ENCODE results near the gene CD247.

The CD247 gene

DNA sequence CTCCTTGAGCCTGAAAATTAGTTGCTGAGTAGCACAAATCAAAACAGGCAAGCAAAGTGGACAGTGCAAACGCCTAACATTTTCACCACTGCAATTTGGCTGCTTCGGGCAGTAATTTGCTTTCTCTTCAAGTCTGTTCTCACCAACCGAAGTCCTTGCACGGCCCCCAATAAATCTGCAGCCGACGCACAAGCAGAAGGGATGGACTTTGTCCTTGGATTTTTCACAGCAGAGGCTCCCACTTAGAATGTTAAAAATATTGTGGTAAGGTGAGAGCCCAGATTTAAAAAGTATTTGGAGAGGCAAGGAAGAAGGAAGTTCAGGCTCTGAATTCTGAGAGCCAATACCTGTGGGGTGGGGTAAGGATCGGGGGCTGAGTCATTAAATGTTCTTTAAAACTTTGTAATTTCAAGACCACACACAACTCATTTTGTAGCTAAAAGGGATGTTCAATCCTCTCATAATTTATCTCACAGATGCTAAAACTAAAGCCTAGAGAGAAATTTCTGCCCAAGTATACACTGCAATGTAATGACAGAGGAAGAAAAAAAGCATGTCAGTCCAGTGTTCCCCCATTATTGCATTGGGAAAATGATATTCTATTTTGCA lies 6.2 kb downstream of the CD247 start:
- H3K9me3 ChIP-seq (ENCODE audit: control insufficient read depth, insufficient read depth, low read depth, low read length): no peaks in the 10 kb centered on the region
- ChIA-PET POLR2A (no interaction called here), CTCF (no interaction called here)
- no peaks in the 10 kb centered on the region for H3K4me1 ChIP-seq (ENCODE audit: control insufficient read depth, insufficient read depth, low read length)
- no peak overlapping the region for H3K4me3 ChIP-seq (ENCODE audit: low read depth, low read length)
- no peak overlapping the region for H3K27ac ChIP-seq (ENCODE audit: extremely low read depth, low read depth, low read length)
- no peak for TF ChIP-seq ZNF792 (tag by site-specific recombination; IDR thresholded peaks at IDR 0.05)
- TF ChIP-seq, protein P1, sequence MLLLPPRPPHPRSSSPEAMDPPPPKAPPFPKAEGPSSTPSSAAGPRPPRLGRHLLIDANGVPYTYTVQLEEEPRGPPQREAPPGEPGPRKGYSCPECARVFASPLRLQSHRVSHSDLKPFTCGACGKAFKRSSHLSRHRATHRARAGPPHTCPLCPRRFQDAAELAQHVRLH (tag by site-specific recombination; IDR thresholded peaks at IDR 0.05): no peak
- no peak for TF ChIP-seq ZNF621 (tag by site-specific recombination; IDR thresholded peaks at IDR 0.05)
- TF ChIP-seq TRIM28 (IDR thresholded peaks at IDR 0.05; ENCODE audit: borderline replicate concordance, low read length): no peak
- no peak for TF ChIP-seq MEIS1 (CRISPR knock-in tag; IDR thresholded peaks at IDR 0.05; ENCODE audit: borderline replicate concordance)
- no peak for TF ChIP-seq ZNF785 (tag by site-specific recombination; IDR thresholded peaks at IDR 0.05)
- TF ChIP-seq REPIN1 (tag by site-specific recombination; IDR thresholded peaks at IDR 0.05; ENCODE audit: low read depth): no peak
- no peak for TF ChIP-seq YY1 (tag by site-specific recombination; IDR thresholded peaks at IDR 0.05)
- TF ChIP-seq ZNF791 (tag by site-specific recombination; IDR thresholded peaks at IDR 0.05): no peak
- TF ChIP-seq, protein P2, sequence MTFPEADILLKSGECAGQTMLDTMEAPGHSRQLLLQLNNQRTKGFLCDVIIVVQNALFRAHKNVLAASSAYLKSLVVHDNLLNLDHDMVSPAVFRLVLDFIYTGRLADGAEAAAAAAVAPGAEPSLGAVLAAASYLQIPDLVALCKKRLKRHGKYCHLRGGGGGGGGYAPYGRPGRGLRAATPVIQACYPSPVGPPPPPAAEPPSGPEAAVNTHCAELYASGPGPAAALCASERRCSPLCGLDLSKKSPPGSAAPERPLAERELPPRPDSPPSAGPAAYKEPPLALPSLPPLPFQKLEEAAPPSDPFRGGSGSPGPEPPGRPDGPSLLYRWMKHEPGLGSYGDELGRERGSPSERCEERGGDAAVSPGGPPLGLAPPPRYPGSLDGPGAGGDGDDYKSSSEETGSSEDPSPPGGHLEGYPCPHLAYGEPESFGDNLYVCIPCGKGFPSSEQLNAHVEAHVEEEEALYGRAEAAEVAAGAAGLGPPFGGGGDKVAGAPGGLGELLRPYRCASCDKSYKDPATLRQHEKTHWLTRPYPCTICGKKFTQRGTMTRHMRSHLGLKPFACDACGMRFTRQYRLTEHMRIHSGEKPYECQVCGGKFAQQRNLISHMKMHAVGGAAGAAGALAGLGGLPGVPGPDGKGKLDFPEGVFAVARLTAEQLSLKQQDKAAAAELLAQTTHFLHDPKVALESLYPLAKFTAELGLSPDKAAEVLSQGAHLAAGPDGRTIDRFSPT (tag by site-specific recombination; IDR thresholded peaks at IDR 0.05): no peak
- TF ChIP-seq, protein P3, sequence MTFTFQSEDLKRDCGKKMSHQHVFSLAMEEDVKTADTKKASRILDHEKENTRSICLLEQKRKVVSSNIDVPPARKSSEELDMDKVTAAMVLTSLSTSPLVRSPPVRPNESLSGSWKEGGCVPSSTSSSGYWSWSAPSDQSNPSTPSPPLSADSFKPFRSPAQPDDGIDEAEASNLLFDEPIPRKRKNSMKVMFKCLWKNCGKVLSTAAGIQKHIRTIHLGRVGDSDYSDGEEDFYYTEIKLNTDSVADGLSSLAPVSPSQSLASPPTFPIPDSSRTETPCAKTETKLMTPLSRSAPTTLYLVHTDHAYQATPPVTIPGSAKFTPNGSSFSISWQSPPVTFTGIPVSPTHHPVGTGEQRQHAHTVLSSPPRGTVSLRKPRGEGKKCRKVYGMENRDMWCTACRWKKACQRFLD (tag by site-specific recombination; IDR thresholded peaks at IDR 0.05): no peak
- TF ChIP-seq ZNF660 (tag by site-specific recombination; IDR thresholded peaks at IDR 0.05): no peak
- TF ChIP-seq, protein P4, sequence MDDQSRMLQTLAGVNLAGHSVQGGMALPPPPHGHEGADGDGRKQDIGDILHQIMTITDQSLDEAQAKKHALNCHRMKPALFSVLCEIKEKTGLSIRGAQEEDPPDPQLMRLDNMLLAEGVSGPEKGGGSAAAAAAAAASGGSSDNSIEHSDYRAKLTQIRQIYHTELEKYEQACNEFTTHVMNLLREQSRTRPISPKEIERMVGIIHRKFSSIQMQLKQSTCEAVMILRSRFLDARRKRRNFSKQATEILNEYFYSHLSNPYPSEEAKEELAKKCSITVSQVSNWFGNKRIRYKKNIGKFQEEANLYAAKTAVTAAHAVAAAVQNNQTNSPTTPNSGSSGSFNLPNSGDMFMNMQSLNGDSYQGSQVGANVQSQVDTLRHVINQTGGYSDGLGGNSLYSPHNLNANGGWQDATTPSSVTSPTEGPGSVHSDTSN (CRISPR knock-in tag; IDR thresholded peaks at IDR 0.05): no peak
- no peak for TF ChIP-seq ZNF394 (tag by site-specific recombination; IDR thresholded peaks at IDR 0.05; ENCODE audit: borderline replicate concordance)
- TF ChIP-seq ZNF391 (tag by site-specific recombination; IDR thresholded peaks at IDR 0.05; ENCODE audit: borderline replicate concordance, low read depth): no peak
- TF ChIP-seq KLF16 (tag by site-specific recombination; IDR thresholded peaks at IDR 0.05): no peak
- no peak for TF ChIP-seq ZNF266 (tag by site-specific recombination; IDR thresholded peaks at IDR 0.05; ENCODE audit: low read depth)
- TF ChIP-seq IKZF3 (tag by site-specific recombination; IDR thresholded peaks at IDR 0.05): no peak
- TF ChIP-seq, protein P5, sequence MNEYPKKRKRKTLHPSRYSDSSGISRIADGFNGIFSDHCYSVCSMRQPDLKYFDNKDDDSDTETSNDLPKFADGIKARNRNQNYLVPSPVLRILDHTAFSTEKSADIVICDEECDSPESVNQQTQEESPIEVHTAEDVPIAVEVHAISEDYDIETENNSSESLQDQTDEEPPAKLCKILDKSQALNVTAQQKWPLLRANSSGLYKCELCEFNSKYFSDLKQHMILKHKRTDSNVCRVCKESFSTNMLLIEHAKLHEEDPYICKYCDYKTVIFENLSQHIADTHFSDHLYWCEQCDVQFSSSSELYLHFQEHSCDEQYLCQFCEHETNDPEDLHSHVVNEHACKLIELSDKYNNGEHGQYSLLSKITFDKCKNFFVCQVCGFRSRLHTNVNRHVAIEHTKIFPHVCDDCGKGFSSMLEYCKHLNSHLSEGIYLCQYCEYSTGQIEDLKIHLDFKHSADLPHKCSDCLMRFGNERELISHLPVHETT (tag by site-specific recombination; IDR thresholded peaks at IDR 0.05): no peak
- no peaks in the 10 kb centered on the region for H3K36me3 ChIP-seq (ENCODE audit: control insufficient read depth in 2 of 2, insufficient read depth in 1 of 2, low read length in 2 of 2)

DNA sequence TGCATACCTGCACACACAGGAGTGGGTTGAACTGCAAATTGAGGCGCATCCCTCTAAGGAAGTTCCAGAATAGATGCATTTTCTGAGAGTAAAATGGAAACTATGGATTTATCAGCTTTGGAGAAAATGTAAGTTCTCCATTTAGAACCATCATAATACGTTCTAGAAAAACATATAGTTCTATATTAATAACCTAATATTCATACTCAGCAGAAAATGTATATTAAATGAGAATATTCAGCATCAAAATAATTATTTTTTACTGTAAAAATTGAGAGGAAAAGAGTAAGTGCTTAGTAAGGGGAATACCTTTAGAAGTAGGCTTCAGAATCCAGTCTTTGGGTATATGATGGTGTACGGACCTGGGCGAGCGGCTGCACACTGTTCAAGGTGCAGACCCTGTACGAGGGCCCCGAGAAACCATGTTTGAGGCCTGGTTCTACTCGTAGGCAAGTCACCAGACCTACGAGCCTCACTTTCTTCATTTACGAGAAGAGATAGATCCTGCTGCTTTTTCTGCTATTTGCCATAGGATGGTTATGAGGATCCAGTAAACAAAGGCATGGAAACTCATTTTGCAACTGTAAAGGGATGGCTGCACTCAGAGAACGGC lies 6.8 kb downstream of the CD247 start:
- no peak overlapping the region for H3K27ac ChIP-seq (ENCODE audit: extremely low read depth, low read depth, low read length)
- H3K4me3 ChIP-seq (ENCODE audit: low read depth, low read length): no peak overlapping the region
- CTCF ChIA-PET: no interaction called here
- H3K36me3 ChIP-seq (ENCODE audit: control insufficient read depth in 2 of 2, insufficient read depth in 1 of 2, low read length in 2 of 2): no peaks in the 10 kb centered on the region
- TF ChIP-seq ZNF626 (tag by site-specific recombination; IDR thresholded peaks at IDR 0.05) (no peak), EGR2 (tag by site-specific recombination; IDR thresholded peaks at IDR 0.05; ENCODE audit: low read depth) (no peak), TRIM28 (IDR thresholded peaks at IDR 0.05; ENCODE audit: borderline replicate concordance, low read length) (no peak), ZNF133 (tag by site-specific recombination; IDR thresholded peaks at IDR 0.05) (no peak), ZNF677 (tag by site-specific recombination; IDR thresholded peaks at IDR 0.05) (no peak), MEIS1 (CRISPR knock-in tag; IDR thresholded peaks at IDR 0.05; ENCODE audit: borderline replicate concordance) (no peak), ZNF354C (tag by site-specific recombination; IDR thresholded peaks at IDR 0.05; ENCODE audit: borderline replicate concordance, low read depth) (no peak), BCL11A (tag by site-specific recombination; IDR thresholded peaks at IDR 0.05; ENCODE audit: low read depth) (no peak), ZNF366 (tag by site-specific recombination; conservative IDR thresholded peaks at IDR 0.05) (no peak)
- TF ChIP-seq, protein P6, sequence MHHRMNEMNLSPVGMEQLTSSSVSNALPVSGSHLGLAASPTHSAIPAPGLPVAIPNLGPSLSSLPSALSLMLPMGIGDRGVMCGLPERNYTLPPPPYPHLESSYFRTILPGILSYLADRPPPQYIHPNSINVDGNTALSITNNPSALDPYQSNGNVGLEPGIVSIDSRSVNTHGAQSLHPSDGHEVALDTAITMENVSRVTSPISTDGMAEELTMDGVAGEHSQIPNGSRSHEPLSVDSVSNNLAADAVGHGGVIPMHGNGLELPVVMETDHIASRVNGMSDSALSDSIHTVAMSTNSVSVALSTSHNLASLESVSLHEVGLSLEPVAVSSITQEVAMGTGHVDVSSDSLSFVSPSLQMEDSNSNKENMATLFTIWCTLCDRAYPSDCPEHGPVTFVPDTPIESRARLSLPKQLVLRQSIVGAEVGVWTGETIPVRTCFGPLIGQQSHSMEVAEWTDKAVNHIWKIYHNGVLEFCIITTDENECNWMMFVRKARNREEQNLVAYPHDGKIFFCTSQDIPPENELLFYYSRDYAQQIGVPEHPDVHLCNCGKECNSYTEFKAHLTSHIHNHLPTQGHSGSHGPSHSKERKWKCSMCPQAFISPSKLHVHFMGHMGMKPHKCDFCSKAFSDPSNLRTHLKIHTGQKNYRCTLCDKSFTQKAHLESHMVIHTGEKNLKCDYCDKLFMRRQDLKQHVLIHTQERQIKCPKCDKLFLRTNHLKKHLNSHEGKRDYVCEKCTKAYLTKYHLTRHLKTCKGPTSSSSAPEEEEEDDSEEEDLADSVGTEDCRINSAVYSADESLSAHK (tag by site-specific recombination; IDR thresholded peaks at IDR 0.05): no peak
- no peaks in the 10 kb centered on the region for H3K4me1 ChIP-seq (ENCODE audit: control insufficient read depth, insufficient read depth, low read length)
- POLR2A ChIA-PET: no interaction called here
- no peaks in the 10 kb centered on the region for H3K9me3 ChIP-seq (ENCODE audit: control insufficient read depth, insufficient read depth, low read depth, low read length)
